GM21381 (cell line): ENCODE measurements around the gene DNMT3B.

Experiments
- ATAC-seq: cut with Tn5 transposase; IDR thresholded peaks from one replicate; pipeline ENCODE4 v1.9.1; 2021; ENCODE audit warnings: mild to moderate bottlenecking, moderate library complexity; ENCODE audit not compliant: unreplicated experiment

DNMT3B gene

GRCh38 chr20:32820698-32821377, 58.7 kb downstream of the DNMT3B start:
- no peak for ATAC-seq

DNA sequence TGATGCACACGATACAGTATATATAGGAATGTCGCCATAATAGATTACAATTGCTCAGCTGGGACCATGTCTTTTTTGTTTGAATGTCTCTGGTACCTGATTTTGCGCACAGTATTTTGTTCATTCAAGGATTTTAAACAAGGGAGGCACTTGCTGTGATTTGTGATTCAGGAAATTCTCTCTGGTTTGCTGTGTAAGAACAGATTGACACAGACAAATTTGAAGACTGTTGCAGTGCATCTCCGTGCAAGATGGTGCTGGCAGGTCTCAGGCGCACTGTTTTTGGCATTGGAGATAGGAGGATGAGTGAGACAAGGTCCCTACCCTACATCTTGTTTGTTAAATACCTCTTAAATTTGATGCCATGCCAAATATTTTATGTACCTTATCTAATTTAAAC, 60.0 kb downstream of the DNMT3B start:
- no peak for ATAC-seq

GRCh38 chr20:32823078-32823477, 60.9 kb downstream of the DNMT3B start:
- no peak for ATAC-seq

GRCh38 chr20:32823737-32824588, 61.8 kb downstream of the DNMT3B start:
- no peak for ATAC-seq

- ATAC-seq: no peak
Observed at GRCh38 chr20:32828029-32828680, 66.0 kb downstream of the DNMT3B start.

- no peak for ATAC-seq
Observed at GRCh38 chr20:32829311-32830005, 67.3 kb downstream of the DNMT3B start.

DNA sequence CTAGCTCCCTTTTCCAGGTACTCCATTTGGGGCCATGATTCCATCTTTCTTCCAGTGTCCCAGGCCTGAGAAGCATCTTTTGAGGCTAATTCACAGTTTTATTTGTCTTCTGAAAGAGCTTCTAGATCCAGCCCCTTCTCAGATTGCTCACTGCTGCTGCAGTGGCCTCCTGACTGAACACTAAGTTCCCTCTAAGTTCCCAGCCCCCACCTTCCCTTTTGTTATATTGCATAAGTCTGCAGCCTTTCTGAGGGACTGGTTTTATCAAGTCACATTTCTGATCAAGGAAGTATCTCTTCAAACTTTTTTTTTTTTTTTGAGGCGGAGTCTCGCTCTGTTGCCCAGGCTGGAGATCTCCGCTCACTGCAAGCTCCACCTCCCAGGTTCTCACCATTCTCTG, 68.3 kb downstream of the DNMT3B start:
- no peak for ATAC-seq

GRCh38 chr20:32831982-32832381, 69.8 kb downstream of the DNMT3B start:
- no peak for ATAC-seq

GRCh38 chr20:32832664-32833063, 70.5 kb downstream of the DNMT3B start:
- ATAC-seq: no peak

GRCh38 chr20:32834972-32835371, 72.8 kb downstream of the DNMT3B start:
- no peak for ATAC-seq

GRCh38 chr20:32837157-32837556, 75.0 kb downstream of the DNMT3B start:
- no peak for ATAC-seq

DNA sequence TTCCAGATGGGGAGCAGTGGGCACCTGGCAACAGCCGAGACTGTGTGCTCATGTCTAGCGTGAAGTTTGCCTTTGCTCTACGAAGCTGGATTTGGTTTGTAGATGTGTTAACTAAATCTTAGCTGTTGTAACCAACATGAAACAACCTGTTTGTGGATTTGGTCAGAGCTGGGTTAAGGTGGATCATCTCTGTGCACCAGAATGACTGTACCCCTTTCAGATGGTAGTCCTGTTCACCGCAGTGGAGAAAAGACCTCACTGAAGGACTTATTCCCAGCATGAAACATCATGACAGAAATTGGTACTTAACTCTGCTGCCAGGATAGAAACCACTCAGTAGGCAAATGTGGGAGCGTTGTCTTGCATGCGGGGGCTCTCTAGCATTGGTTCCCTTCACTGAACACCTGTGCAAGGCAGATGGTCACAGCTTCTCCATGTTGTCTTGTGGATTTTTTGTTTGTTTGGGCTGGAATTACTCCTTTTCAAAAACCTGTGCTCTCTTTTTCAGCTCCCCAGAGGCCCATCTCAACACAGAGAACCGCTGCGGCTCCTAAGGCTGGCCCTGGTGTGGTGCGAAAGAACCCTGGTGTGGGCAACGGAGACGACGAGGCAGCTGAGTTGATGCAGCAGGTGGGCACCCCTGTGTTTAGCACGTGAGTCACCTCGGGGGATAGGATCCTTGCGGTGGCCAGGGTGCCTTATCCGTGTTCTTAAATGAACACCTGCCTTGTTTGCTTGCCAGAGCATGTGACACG, 77.2 kb downstream of the DNMT3B start:
- ATAC-seq: no peak

DNA sequence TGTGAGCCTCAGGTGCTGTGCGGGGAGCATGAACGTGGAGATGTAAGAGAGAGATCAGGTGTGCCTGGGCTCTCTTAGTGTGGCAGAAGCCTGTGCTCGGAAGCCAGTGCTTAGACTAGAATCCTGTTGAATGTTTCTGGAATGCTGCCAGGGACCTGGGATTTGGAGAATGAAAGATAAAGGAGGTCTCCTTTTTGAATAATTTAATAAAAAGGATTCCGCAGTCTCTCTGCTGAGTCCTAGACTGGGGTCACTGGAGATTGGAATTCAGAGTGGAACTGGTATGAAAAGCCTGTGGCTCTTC, 77.7 kb downstream of the DNMT3B start:
- ATAC-seq: no peak

- ATAC-seq: no peak
Observed at GRCh38 chr20:32841174-32841573, 79.0 kb downstream of the DNMT3B start.

DNA sequence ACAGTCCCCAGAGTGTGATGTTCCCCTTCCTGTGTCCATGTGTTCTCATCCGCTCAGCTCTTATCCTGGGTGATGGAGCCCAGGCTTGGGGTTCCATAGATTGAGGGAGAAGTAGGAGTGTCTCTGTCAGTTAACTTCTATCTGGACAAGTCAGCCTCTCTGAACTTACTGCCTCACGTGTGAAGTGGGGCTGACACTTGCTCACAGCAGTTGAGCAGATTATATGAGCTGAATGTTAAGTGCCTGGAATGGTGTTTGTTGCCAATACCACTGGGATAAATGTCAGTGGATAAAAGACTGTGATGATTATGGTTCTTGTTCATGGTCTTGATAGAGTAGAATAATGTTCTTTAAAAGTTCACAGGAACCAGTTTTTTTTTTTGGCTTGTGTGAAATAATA, 79.4 kb downstream of the DNMT3B start:
- no peak for ATAC-seq

GRCh38 chr20:32842688-32843524, 80.7 kb downstream of the DNMT3B start:
- no peak for ATAC-seq

DNA sequence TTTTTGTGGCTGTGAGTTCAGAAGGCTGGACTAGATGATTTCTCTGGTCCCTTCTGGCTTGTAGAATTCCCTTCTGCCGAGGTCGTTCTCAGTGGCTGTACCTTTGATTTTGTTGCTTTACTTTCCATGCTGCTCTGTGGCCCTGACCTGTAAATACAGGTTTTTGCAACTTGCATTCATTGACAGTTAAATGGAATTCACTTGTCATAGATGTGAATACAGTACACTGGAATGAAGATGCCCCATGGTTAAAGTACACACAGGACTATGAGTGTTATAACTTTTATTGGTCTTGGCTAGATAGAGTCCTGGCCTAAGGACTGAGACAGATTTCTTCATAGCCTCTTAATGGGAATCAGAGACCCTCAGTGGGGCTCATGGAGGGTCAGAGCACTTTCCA, 83.6 kb downstream of the DNMT3B start:
- ATAC-seq: no peak

DNA sequence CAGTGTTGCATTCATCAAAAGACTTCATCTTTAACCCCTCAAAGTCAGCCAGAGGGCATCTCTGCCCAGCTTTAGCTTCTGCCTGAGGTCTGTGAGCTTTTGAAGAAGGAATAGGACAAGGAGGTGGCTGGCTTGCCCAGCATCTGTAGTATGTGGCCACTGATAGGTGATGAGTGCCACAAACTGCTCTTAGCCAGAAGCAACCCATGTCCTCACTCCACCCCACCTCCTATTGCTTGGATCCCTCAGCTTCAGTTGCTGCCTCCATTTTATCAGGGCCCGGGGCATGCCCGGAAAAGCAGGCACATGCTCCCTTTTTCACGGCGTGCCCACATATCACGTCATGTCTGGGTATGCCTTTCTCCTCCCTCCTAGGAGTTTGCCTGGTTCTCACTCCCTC, 84.7 kb downstream of the DNMT3B start:
- ATAC-seq: no peak

- no peak for ATAC-seq
Observed at GRCh38 chr20:32847964-32848363, 85.8 kb downstream of the DNMT3B start.

DNA sequence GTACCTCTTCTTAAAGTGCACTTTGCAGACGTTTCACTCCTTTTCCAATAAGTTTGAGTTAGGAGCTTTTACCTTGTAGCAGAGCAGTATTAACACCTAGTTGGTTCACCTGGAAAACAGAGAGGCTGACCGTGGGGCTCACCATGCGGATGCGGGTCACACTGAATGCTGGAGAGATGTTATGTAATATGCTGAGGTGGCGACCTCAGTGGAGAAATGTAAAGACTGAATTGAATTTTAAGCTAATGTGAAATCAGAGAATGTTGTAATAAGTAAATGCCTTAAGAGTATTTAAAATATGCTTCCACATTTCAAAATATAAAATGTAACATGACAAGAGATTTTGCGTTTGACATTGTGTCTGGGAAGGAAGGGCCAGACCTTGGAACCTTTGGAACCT, 86.7 kb downstream of the DNMT3B start:
- no peak for ATAC-seq
